GM20000 (cell line): ENCODE measurements around the gene ARID4A.

Source experiments
- DNase-seq: peaks from one replicate; pipeline ENCODE4 v3.0.0; 2012; ENCODE audit warnings: low spot score
- CTCF ChIP-seq: IDR thresholded peaks from 2 replicates; pipeline ENCODE4 v1.5.1; 2012; ENCODE audit warnings: mild to moderate bottlenecking, control low read depth; ENCODE audit errors: extremely low read depth, missing control alignments

ARID4A gene

GRCh38 chr14:58272588-58273372 lies 25.6 kb upstream of the ARID4A start:
- no peak for TF ChIP-seq CTCF
- DNase-seq = no peak

GRCh38 chr14:58274881-58275280 lies 23.5 kb upstream of the ARID4A start:
- no peak for DNase-seq
- TF ChIP-seq CTCF = no peak

GRCh38 chr14:58275527-58276190 lies 22.7 kb upstream of the ARID4A start:
- DNase-seq = no peak
- no peak for TF ChIP-seq CTCF

- DNase-seq = no peak
- no peak for TF ChIP-seq CTCF
These were observed 22.1 kb upstream of the ARID4A start for GRCh38 chr14:58276208-58276607.

- no peak for DNase-seq
- no peak for TF ChIP-seq CTCF
These were observed 20.2 kb upstream of the ARID4A start for GRCh38 chr14:58278177-58278576.

- no peak for TF ChIP-seq CTCF
- DNase-seq = peak; percentile 32
These were observed 17.2 kb upstream of the ARID4A start for GRCh38 chr14:58280954-58281787.

- no peak for TF ChIP-seq CTCF
- DNase-seq = no peak
These were observed 16.4 kb upstream of the ARID4A start for GRCh38 chr14:58281969-58282368.
